Panc1 (cell line): ENCODE measurements around the gene CCDC15. TPM values are rescaled to one million over a fixed set of nuclear protein-coding genes. Genes with fewer than 3 reads are reported as not detected.

Experiments
- ATAC-seq: fragments of 200-7000 bp; cut with Tn5 transposase; 2 replicates; pipeline ENCODE4 v1.9.1; 2020; ENCODE audit warnings: mild to moderate bottlenecking, moderate library complexity
- BruUV-seq: library from RNA; stranded (reverse); fragments of 400-500 nt; replicated peaks from 2 replicates; lab custom pipeline; 2021; lab: Mats Ljungman, UMichigan
- CTCF ChIA-PET: fragments of 300-600 bp; sonication (Branson Sonifier 250); formaldehyde crosslinking; loops from one replicate; lab custom pipeline; 2022; ENCODE audit warnings: antibody characterized with exemption; lab: Charles Lee
- POLR2A ChIA-PET: fragments of 300-600 bp; sonication (Branson Sonifier 250); formaldehyde crosslinking; loops from one replicate; lab custom pipeline; 2022; ENCODE audit warnings: antibody characterized with exemption; lab: Charles Lee
- DNase-seq: peaks from one replicate; pipeline ENCODE4 v3.0.0-alpha.2; 2010; ENCODE audit warnings: low read depth, low spot score
- H3K27ac ChIP-seq: 2 replicates; pipeline ENCODE4 v1.5.1; 2011; ENCODE audit warnings: mild to moderate bottlenecking, low read length, inconsistent platforms
- H3K27me3 ChIP-seq: fragments of 200-500 bp; sonication (Bioruptor generic); 2 replicates; pipeline ENCODE4 v1.6.0; 2014; ENCODE audit warnings: low read length, inconsistent platforms; ENCODE audit not compliant: control insufficient read depth, insufficient read depth
- H3K36me3 ChIP-seq: fragments of 200-500 bp; sonication (Bioruptor generic); 2 replicates; pipeline ENCODE4 v1.5.1; 2014; ENCODE audit warnings: inconsistent platforms, mild to moderate bottlenecking, low read length, moderate library complexity; ENCODE audit not compliant: control insufficient read depth, insufficient read depth
- H3K4me1 ChIP-seq: 2 replicates; pipeline ENCODE4 v1.5.1; 2011; ENCODE audit warnings: inconsistent platforms, mild to moderate bottlenecking, low read length, moderate library complexity; ENCODE audit not compliant: control insufficient read depth, insufficient read depth
- H3K4me3 ChIP-seq, 2 experiments: 2 replicates each; pipeline ENCODE4 v1.5.1; 2011 to 2012; ENCODE audit warnings: low read depth in 2 of 2, low read length in 2 of 2, mild to moderate bottlenecking in 2 of 2, inconsistent platforms in 1 of 2, moderate library complexity in 1 of 2
- H3K9me3 ChIP-seq: fragments of 200-500 bp; sonication (Bioruptor generic); 2 replicates; pipeline ENCODE4 v1.5.1; 2014; ENCODE audit warnings: low read depth, mild to moderate bottlenecking, inconsistent platforms, low read length, moderate library complexity; ENCODE audit not compliant: control insufficient read depth, insufficient read depth
- POLR2AphosphoS5 ChIP-seq: IDR thresholded peaks from 2 replicates; pipeline ENCODE4 v1.6.1; 2012; ENCODE audit warnings: mild to moderate bottlenecking, low read depth, low read length, moderate library complexity
- SIN3A ChIP-seq: IDR thresholded peaks from 2 replicates; pipeline ENCODE4 v1.6.1; 2012; ENCODE audit warnings: low read depth, mild to moderate bottlenecking, low read length, moderate library complexity, borderline replicate concordance; ENCODE audit not compliant: insufficient read depth
- TCF7L2 ChIP-seq: IDR thresholded peaks from 2 replicates; pipeline ENCODE4 v1.6.1; 2011; ENCODE audit warnings: mild to moderate bottlenecking, low read depth, low read length, inconsistent platforms
- in situ Hi-C: cut with HindIII; loops from 2 replicates; pipeline ENCODE4 v1.10.0; 2016; ENCODE audit warnings: low sequenced_read_pairs, low pct_unique_long_range_greater_than_20kb
- intact Hi-C: fragments of 100-400 bp; cut with micrococcal nuclease; formaldehyde crosslinking; loops from one replicate; pipeline ENCODE4 v1.10.0; 2022; ENCODE audit not compliant: unreplicated experiment
- total RNA-seq: library from RNA; stranded (reverse); gene quantifications from one replicate; pipeline ENCODE4 v1.2.1, GENCODE V29; 2021; ENCODE audit not compliant: unreplicated experiment
- TF ChIP-seq, protein P1 (sequence below): fragments of 450-650 bp; IDR thresholded peaks from 2 replicates; pipeline ENCODE4 v1.5.1; 2017; ENCODE audit warnings: mild to moderate bottlenecking
- TF ChIP-seq, protein P2 (sequence below), 2 experiments: IDR thresholded peaks; 2 replicates each; pipeline ENCODE4 v1.6.1; 2011 to 2012; ENCODE audit warnings: low read depth in 2 of 2, control low read depth in 1 of 2, low read length in 1 of 2, mild to moderate bottlenecking in 1 of 2, moderate library complexity in 1 of 2; ENCODE audit not compliant: insufficient read depth in 1 of 2

The CCDC15 gene
- total RNA-seq, 1 experiment from 2014 or later, result 2.8 TPM

DNA sequence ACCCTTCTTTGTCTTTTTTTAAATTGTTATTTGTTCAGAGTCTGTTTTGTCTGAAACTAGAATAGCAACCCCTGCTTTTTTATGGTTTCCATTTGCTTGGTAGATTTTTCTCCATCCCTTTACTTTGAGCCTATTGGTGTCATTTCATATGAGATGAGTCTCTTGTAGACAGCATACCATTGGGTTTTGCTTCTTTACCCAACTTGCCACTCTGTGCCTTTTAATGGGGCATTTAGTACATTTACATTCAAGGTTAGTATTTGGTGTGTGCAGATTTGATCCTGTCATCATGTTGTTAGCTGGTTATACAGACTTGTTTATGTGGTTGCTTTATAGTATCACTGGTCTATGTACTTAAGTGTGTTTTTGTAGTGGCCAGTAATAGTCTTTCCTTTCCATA is 28.0 kb downstream of the CCDC15 start:
- POLR2A ChIA-PET, result no interaction called here
- H3K36me3 ChIP-seq, result no peaks in the 10 kb centered on the region
- CTCF ChIA-PET, result interaction anchor here (0.5 kb wide), 1 partner anchor 535 kb away, joined by 5 read pairs; no protein-coding TSS in a partner anchor
- BruUV-seq, result no TSS peak
- no peaks in the 10 kb centered on the region for H3K9me3 ChIP-seq
- H3K4me1 ChIP-seq, result no peaks in the 10 kb centered on the region
- ATAC-seq (no peak), DNase-seq (no peak)
- intact Hi-C loops (no loop called here), in situ Hi-C loops (no loop called here)
- H3K27me3 ChIP-seq, result no peaks in the 10 kb centered on the region
- no peak overlapping the region for H3K27ac ChIP-seq
- no peak overlapping the region for H3K4me3 ChIP-seq
- TF ChIP-seq SIN3A (no peak), TCF7L2 (no peak), POLR2AphosphoS5 (no peak)
- TF ChIP-seq, protein P1, sequence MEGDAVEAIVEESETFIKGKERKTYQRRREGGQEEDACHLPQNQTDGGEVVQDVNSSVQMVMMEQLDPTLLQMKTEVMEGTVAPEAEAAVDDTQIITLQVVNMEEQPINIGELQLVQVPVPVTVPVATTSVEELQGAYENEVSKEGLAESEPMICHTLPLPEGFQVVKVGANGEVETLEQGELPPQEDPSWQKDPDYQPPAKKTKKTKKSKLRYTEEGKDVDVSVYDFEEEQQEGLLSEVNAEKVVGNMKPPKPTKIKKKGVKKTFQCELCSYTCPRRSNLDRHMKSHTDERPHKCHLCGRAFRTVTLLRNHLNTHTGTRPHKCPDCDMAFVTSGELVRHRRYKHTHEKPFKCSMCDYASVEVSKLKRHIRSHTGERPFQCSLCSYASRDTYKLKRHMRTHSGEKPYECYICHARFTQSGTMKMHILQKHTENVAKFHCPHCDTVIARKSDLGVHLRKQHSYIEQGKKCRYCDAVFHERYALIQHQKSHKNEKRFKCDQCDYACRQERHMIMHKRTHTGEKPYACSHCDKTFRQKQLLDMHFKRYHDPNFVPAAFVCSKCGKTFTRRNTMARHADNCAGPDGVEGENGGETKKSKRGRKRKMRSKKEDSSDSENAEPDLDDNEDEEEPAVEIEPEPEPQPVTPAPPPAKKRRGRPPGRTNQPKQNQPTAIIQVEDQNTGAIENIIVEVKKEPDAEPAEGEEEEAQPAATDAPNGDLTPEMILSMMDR, result no peak
- TF ChIP-seq, protein P2, sequence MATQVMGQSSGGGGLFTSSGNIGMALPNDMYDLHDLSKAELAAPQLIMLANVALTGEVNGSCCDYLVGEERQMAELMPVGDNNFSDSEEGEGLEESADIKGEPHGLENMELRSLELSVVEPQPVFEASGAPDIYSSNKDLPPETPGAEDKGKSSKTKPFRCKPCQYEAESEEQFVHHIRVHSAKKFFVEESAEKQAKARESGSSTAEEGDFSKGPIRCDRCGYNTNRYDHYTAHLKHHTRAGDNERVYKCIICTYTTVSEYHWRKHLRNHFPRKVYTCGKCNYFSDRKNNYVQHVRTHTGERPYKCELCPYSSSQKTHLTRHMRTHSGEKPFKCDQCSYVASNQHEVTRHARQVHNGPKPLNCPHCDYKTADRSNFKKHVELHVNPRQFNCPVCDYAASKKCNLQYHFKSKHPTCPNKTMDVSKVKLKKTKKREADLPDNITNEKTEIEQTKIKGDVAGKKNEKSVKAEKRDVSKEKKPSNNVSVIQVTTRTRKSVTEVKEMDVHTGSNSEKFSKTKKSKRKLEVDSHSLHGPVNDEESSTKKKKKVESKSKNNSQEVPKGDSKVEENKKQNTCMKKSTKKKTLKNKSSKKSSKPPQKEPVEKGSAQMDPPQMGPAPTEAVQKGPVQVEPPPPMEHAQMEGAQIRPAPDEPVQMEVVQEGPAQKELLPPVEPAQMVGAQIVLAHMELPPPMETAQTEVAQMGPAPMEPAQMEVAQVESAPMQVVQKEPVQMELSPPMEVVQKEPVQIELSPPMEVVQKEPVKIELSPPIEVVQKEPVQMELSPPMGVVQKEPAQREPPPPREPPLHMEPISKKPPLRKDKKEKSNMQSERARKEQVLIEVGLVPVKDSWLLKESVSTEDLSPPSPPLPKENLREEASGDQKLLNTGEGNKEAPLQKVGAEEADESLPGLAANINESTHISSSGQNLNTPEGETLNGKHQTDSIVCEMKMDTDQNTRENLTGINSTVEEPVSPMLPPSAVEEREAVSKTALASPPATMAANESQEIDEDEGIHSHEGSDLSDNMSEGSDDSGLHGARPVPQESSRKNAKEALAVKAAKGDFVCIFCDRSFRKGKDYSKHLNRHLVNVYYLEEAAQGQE (IDR thresholded peaks at IDR 0.05; ENCODE audit: insufficient read depth in 1 of 2, low read depth in 2 of 2, low read length in 1 of 2), result no peak

DNA sequence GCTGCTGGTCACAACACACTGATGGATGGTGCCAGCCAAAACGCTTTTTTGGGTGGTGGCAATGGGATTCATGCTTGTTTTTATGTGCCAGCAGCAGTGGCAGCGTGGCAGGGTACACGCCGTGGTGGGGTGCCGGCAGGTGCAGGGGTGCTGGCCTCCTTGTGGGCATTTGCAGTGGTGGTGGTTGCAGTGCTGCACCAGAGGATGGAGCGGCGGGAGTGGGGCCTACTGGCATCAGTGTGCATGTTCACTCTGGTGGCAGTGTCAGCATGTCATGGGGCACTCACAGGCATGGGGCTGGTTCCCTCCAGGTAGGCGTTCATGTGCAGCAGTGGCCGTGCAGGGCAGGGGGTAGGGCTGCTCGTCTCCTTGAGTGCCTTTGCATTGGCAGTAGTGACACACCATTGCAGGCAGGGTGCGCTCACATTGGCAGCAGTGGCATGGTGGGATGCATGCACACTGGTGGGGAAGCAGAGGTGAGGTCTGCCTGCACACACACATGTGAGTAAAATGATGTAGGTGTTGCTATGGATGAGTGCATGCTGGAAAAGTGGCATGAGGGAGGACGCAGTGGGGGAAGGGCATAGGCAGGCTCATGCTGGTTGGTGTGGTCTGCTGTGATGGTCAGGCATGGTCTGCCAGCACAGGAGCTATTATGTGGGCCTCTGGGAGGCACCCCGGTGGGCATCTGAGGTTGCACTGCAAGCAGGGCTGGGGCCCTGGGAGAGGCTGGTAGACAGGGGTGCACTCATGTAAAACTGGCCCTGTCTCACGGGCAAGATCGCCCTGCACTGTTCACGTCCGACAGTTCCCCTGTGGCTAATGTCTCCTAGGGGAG is 29.9 kb downstream of the CCDC15 start:
- ChIA-PET CTCF (no interaction called here), POLR2A (no interaction called here)
- no peaks in the 10 kb centered on the region for H3K4me1 ChIP-seq
- TF ChIP-seq, protein P1, result no peak
- TF ChIP-seq TCF7L2 (no peak), POLR2AphosphoS5 (no peak), SIN3A (no peak)
- TF ChIP-seq, protein P2 (IDR thresholded peaks at IDR 0.05; ENCODE audit: insufficient read depth in 1 of 2, low read depth in 2 of 2, low read length in 1 of 2), result no peak
- ATAC-seq, result no peak
- no peaks in the 10 kb centered on the region for H3K36me3 ChIP-seq
- in situ Hi-C loops, result no loop called here
- intact Hi-C loops, result no loop called here
- no peak for DNase-seq
- no peak overlapping the region for H3K27ac ChIP-seq
- H3K9me3 ChIP-seq, result no peaks in the 10 kb centered on the region
- no peak overlapping the region for H3K4me3 ChIP-seq
- H3K27me3 ChIP-seq, result no peaks in the 10 kb centered on the region
- BruUV-seq, result no TSS peak
